ENCODE results near the gene CEACAM5.

CEACAM5 gene

DNA sequence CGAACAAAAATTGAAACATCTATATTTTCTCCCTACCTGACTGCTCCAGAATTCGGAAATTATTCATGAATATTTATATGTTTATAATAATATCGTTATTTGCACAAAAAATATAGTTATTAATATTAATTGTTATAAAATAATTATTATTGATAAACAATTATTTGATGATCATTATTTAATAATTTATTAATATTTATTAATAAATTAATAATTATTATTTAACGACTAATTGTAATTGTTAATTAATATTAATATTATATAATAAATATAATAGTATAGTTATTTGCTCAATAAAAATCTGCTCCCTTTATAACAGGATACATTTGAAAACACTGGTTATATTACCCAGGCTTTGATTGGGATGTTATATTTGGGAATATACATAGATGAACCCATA, 61.2 kb downstream of the CEACAM5 start:
- H3K4me3 ChIP-seq (ENCODE audit: low read depth, low read length) = no peak overlapping the region
- TF ChIP-seq, protein P1, sequence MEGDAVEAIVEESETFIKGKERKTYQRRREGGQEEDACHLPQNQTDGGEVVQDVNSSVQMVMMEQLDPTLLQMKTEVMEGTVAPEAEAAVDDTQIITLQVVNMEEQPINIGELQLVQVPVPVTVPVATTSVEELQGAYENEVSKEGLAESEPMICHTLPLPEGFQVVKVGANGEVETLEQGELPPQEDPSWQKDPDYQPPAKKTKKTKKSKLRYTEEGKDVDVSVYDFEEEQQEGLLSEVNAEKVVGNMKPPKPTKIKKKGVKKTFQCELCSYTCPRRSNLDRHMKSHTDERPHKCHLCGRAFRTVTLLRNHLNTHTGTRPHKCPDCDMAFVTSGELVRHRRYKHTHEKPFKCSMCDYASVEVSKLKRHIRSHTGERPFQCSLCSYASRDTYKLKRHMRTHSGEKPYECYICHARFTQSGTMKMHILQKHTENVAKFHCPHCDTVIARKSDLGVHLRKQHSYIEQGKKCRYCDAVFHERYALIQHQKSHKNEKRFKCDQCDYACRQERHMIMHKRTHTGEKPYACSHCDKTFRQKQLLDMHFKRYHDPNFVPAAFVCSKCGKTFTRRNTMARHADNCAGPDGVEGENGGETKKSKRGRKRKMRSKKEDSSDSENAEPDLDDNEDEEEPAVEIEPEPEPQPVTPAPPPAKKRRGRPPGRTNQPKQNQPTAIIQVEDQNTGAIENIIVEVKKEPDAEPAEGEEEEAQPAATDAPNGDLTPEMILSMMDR (IDR thresholded peaks at IDR 0.05; ENCODE audit: low read depth, low read length) = no peak
- TF ChIP-seq MYC (IDR thresholded peaks at IDR 0.05; ENCODE audit: low read depth, low read length) (no peak), POLR2A (IDR thresholded peaks at IDR 0.05; ENCODE audit: extremely low read depth, insufficient read length) (no peak)
- TF ChIP-seq, protein P2, sequence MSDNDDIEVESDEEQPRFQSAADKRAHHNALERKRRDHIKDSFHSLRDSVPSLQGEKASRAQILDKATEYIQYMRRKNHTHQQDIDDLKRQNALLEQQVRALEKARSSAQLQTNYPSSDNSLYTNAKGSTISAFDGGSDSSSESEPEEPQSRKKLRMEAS (IDR thresholded peaks at IDR 0.05; ENCODE audit: low read depth, low read length) = no peak
- no peak for DNase-seq (ENCODE audit: low read depth)

DNA sequence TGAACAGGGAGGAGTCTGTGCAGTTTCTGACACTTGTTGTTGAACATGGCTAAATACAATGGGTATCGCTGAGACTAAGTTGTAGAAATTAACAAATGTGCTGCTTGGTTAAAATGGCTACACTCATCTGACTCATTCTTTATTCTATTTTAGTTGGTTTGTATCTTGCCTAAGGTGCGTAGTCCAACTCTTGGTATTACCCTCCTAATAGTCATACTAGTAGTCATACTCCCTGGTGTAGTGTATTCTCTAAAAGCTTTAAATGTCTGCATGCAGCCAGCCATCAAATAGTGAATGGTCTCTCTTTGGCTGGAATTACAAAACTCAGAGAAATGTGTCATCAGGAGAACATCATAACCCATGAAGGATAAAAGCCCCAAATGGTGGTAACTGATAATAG, 63.0 kb downstream of the CEACAM5 start:
- H3K4me3 ChIP-seq (ENCODE audit: low read depth, low read length) = no peak overlapping the region
- no peak for DNase-seq (ENCODE audit: low read depth)
- TF ChIP-seq, protein P1 (IDR thresholded peaks at IDR 0.05; ENCODE audit: low read depth, low read length) = no peak
- TF ChIP-seq MYC (IDR thresholded peaks at IDR 0.05; ENCODE audit: low read depth, low read length) (no peak), POLR2A (IDR thresholded peaks at IDR 0.05; ENCODE audit: extremely low read depth, insufficient read length) (no peak)
- TF ChIP-seq, protein P2 (IDR thresholded peaks at IDR 0.05; ENCODE audit: low read depth, low read length) = no peak

DNA sequence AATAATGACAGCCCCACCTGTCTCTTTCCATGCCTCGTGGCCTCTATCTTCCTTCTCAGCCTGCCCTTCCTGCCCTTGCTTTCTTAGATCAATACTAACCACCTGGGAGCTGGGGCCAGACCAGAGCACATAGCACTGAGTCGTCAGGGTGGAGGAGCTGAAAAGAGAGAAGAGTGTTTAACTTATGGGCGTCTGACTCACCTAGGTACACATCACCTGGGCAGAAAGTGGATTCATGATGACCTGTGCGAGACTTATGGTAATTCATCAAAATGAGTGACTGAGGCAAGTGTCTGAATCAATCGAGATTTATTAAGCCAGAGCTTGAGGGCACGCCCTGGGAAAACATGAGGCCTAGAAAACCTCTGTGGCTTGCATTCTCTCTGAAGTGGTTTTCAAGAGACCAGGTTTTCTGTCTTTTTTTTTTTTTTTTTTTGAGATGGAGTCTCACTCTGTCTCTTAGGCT, 66.1 kb downstream of the CEACAM5 start:
- TF ChIP-seq, protein P2 (IDR thresholded peaks at IDR 0.05; ENCODE audit: low read depth, low read length) = no peak
- no peak for TF ChIP-seq MYC (IDR thresholded peaks at IDR 0.05; ENCODE audit: low read depth, low read length)
- TF ChIP-seq, protein P1 (IDR thresholded peaks at IDR 0.05; ENCODE audit: low read depth, low read length) = no peak
- no peak for TF ChIP-seq POLR2A (IDR thresholded peaks at IDR 0.05; ENCODE audit: extremely low read depth, insufficient read length)
- DNase-seq (ENCODE audit: low read depth) = no peak
- no peak overlapping the region for H3K4me3 ChIP-seq (ENCODE audit: low read depth, low read length)

DNA sequence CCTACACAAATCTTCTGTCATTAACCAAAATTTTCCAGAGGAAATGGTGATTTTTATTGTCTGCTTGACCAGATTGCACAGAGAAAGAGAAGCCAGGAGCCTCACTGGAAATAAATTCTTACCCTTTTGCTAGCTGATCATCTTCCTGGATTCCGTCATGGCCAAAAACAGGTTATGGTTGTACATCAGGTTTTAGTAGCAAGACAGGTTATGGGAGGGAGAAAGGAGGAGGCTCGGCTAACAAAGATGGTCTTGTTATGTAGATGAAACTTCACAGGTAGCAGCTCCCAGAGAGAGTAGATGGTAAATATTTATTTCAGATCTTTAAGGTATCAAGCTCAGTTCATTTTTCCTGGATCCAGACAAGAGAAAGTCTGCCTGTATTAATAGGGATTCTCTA, 68.3 kb downstream of the CEACAM5 start:
- H3K4me3 ChIP-seq (ENCODE audit: low read depth, low read length) = no peak overlapping the region
- TF ChIP-seq MYC (IDR thresholded peaks at IDR 0.05; ENCODE audit: low read depth, low read length) (no peak), POLR2A (IDR thresholded peaks at IDR 0.05; ENCODE audit: extremely low read depth, insufficient read length) (no peak)
- TF ChIP-seq, protein P2 (IDR thresholded peaks at IDR 0.05; ENCODE audit: low read depth, low read length) = no peak
- TF ChIP-seq, protein P1 (IDR thresholded peaks at IDR 0.05; ENCODE audit: low read depth, low read length) = no peak
- no peak for DNase-seq (ENCODE audit: low read depth)
